T-helper 2 cell treated with Interferon-gamma antibody and Interleukin-4, amounts not matched to agents 100 ng/mL and 5 ng/mL, for 36 hours (primary cell): ENCODE measurements around the gene SLC7A6. TPM values are rescaled to one million over a fixed set of nuclear protein-coding genes. Genes with fewer than 3 reads are reported as not detected.

ENCODE experiments used
- intact Hi-C: fragments of 100-400 bp; cut with micrococcal nuclease; formaldehyde crosslinking; loops from one replicate; pipeline ENCODE4 v1.15.1; 2023
- total RNA-seq: library from RNA; stranded (reverse); gene quantifications from 2 replicates; pipeline ENCODE4 v1.2.3, GENCODE V29; 2022

SLC7A6 gene
- total RNA-seq = 74.8 and 79.1 TPM in 2 replicates

GRCh38 chr16:68264128-68265077 lies at the start of gene SLC7A6:
Gene SLC7A6, plus strand, starts transcription at chr16:68264526. Its CDS starts 10,201 bp downstream, at chr16:68274727.
- intact Hi-C loops = loop anchor here (1.0 to 10.0 kb wide), 4 partner anchors 19 to 250 kb away; partner anchors contain the start of genes PLA2G15 and SLC7A6OS

- intact Hi-C loops = no loop called here
Measured at GRCh38 chr16:68214726-68215125, 49.6 kb upstream of the SLC7A6 start.

GRCh38 chr16:68215302-68215701 lies 49.0 kb upstream of the SLC7A6 start:
- intact Hi-C loops = no loop called here

- intact Hi-C loops = no loop called here
Measured at GRCh38 chr16:68216240-68216639, 48.1 kb upstream of the SLC7A6 start.

GRCh38 chr16:68217506-68217905 lies 46.8 kb upstream of the SLC7A6 start:
- intact Hi-C loops = no loop called here

- intact Hi-C loops = no loop called here
Measured at GRCh38 chr16:68219725-68220351, 44.5 kb upstream of the SLC7A6 start.

GRCh38 chr16:68223072-68223471 lies 41.3 kb upstream of the SLC7A6 start:
- intact Hi-C loops = no loop called here

- intact Hi-C loops = no loop called here
Measured at GRCh38 chr16:68226116-68226515, 38.2 kb upstream of the SLC7A6 start.

GRCh38 chr16:68227183-68227793 lies 37.0 kb upstream of the SLC7A6 start:
- intact Hi-C loops = no loop called here

GRCh38 chr16:68227850-68228553 lies 36.3 kb upstream of the SLC7A6 start:
- intact Hi-C loops = loop anchor here (2.0 kb wide), 1 partner anchor 133 kb away; no protein-coding TSS in a partner anchor

GRCh38 chr16:68228652-68229051 lies 35.7 kb upstream of the SLC7A6 start:
- intact Hi-C loops = loop anchor here (2.0 kb wide), 1 partner anchor 134 kb away; no protein-coding TSS in a partner anchor

GRCh38 chr16:68229431-68230175 lies 34.7 kb upstream of the SLC7A6 start:
- intact Hi-C loops = loop anchor here (2.0 kb wide), 1 partner anchor 135 kb away; no protein-coding TSS in a partner anchor

GRCh38 chr16:68230176-68230571 lies 34.2 kb upstream of the SLC7A6 start:
- intact Hi-C loops = no loop called here

- intact Hi-C loops = no loop called here
Measured at GRCh38 chr16:68230956-68231355, 33.4 kb upstream of the SLC7A6 start.

- intact Hi-C loops = no loop called here
Measured at GRCh38 chr16:68231384-68232136, 32.8 kb upstream of the SLC7A6 start.

- intact Hi-C loops = no loop called here
Measured at GRCh38 chr16:68232335-68232734, 32.0 kb upstream of the SLC7A6 start.

GRCh38 chr16:68233085-68233834 lies 31.1 kb upstream of the SLC7A6 start:
- intact Hi-C loops = no loop called here

- intact Hi-C loops = no loop called here
Measured at GRCh38 chr16:68233835-68234187, 30.5 kb upstream of the SLC7A6 start.
